Mesenchymal stem cell (in vitro differentiated cells and primary cell): Measurements from ENCODE around the gene CDC123.
"Not testable (repeated sequence)": the region's sequence is repeated elsewhere in the genome, so short reads cannot be mapped to it uniquely, and the experiment has no call there.

Source experiments
- DNase-seq: peaks from one replicate; pipeline ENCODE4 v3.0.0-alpha.2; 2013
- H2AFZ ChIP-seq: one replicate; pipeline ENCODE4 v1.6.1; 2013; ENCODE audit warnings: low read depth, mild to moderate bottlenecking, control low read depth, inconsistent platforms, low read length, moderate library complexity
- H2AK5ac ChIP-seq: 2 replicates; pipeline ENCODE4 v1.6.1; 2013; ENCODE audit warnings: low read length, moderate library complexity, mild to moderate bottlenecking, inconsistent platforms; ENCODE audit not compliant: severe bottlenecking
- H2BK120ac ChIP-seq: one replicate; pipeline ENCODE4 v1.6.1; 2013; ENCODE audit warnings: low read depth, mild to moderate bottlenecking, inconsistent platforms, low read length, moderate library complexity
- H2BK12ac ChIP-seq, 2 experiments: one replicate each; pipeline ENCODE4 v1.6.1; 2013; ENCODE audit warnings: inconsistent platforms in 2 of 2, low read length in 2 of 2, mild to moderate bottlenecking in 2 of 2, moderate library complexity in 2 of 2, control low read depth in 1 of 2
- H2BK15ac ChIP-seq: one replicate; pipeline ENCODE4 v1.6.1; 2013; ENCODE audit warnings: mild to moderate bottlenecking, low read depth, inconsistent platforms; ENCODE audit not compliant: poor library complexity, severe bottlenecking
- H2BK5ac ChIP-seq: 2 replicates; pipeline ENCODE4 v1.6.1; 2013; ENCODE audit warnings: low read depth, mild to moderate bottlenecking, low read length, control low read depth, inconsistent platforms; ENCODE audit not compliant: poor library complexity, severe bottlenecking
- H3K14ac ChIP-seq, 2 experiments: one replicate each; pipeline ENCODE4 v1.6.1; 2013; ENCODE audit warnings: inconsistent platforms in 2 of 2, low read length in 2 of 2, control low read depth in 1 of 2, mild to moderate bottlenecking in 1 of 2, moderate library complexity in 1 of 2
- H3K18ac ChIP-seq, 2 experiments: one replicate each; pipeline ENCODE4 v1.6.1; 2013; ENCODE audit warnings: inconsistent platforms in 2 of 2, low read length in 2 of 2, control low read depth in 1 of 2, low read depth in 1 of 2, mild to moderate bottlenecking in 1 of 2
- H3K23ac ChIP-seq, 2 experiments: one replicate each; pipeline ENCODE4 v1.6.1; 2013; ENCODE audit warnings: inconsistent platforms in 2 of 2, low read length in 2 of 2, mild to moderate bottlenecking in 2 of 2, moderate library complexity in 2 of 2, control low read depth in 1 of 2
- H3K27ac ChIP-seq: 2 replicates; pipeline ENCODE4 v1.5.1; 2013; ENCODE audit warnings: mild to moderate bottlenecking, moderate library complexity, low read length, control low read depth, inconsistent platforms; ENCODE audit not compliant: poor library complexity, severe bottlenecking
- H3K27me3 ChIP-seq, 2 experiments: 2 replicates each; pipeline versions ENCODE4 v1.6.1 to v1.7.0; 2013; ENCODE audit warnings: low read length in 2 of 2, mild to moderate bottlenecking in 2 of 2, moderate library complexity in 2 of 2, control low read depth in 1 of 2, inconsistent platforms in 1 of 2; ENCODE audit not compliant: control insufficient read depth in 1 of 2, insufficient read depth in 1 of 2
- H3K36me3 ChIP-seq, 2 experiments: 2 replicates each; pipeline versions ENCODE4 v1.6.1 to v1.7.0; 2013; ENCODE audit warnings: low read length in 2 of 2, control low read depth in 1 of 2, inconsistent platforms in 1 of 2, low read depth in 1 of 2, mild to moderate bottlenecking in 1 of 2; ENCODE audit not compliant: insufficient read depth in 2 of 2, control insufficient read depth in 1 of 2
- H3K4ac ChIP-seq, 2 experiments: one replicate each; pipeline ENCODE4 v1.6.1; 2013; ENCODE audit warnings: inconsistent platforms in 2 of 2, low read length in 2 of 2, mild to moderate bottlenecking in 2 of 2, moderate library complexity in 2 of 2, control low read depth in 1 of 2, low read depth in 1 of 2
- H3K4me1 ChIP-seq: 2 replicates; pipeline ENCODE4 v1.6.1; 2013; ENCODE audit warnings: low read depth, low read length, control low read depth; ENCODE audit not compliant: control insufficient read depth, insufficient read depth
- H3K4me2 ChIP-seq: 2 replicates; pipeline ENCODE4 v1.6.1; 2013; ENCODE audit warnings: low read length, mild to moderate bottlenecking, inconsistent platforms; ENCODE audit not compliant: poor library complexity, severe bottlenecking
- H3K4me3 ChIP-seq, 2 experiments: 2 replicates each; pipeline versions ENCODE4 v1.5.1 to v1.7.0; 2013; ENCODE audit warnings: low read length in 2 of 2, mild to moderate bottlenecking in 2 of 2, control low read depth in 1 of 2, low read depth in 1 of 2; ENCODE audit not compliant: insufficient read depth in 1 of 2
- H3K79me1 ChIP-seq: replicated peaks from 2 replicates; pipeline ENCODE4 v1.6.1; 2013; ENCODE audit warnings: mild to moderate bottlenecking, control low read depth, low read length, inconsistent platforms; ENCODE audit not compliant: poor library complexity, severe bottlenecking
- H3K9ac ChIP-seq: 2 replicates; pipeline ENCODE4 v1.7.0; 2013; ENCODE audit warnings: mild to moderate bottlenecking, low read length, moderate library complexity
- H3K9me3 ChIP-seq: 2 replicates; pipeline ENCODE4 v1.7.0; 2013; ENCODE audit warnings: mild to moderate bottlenecking, low read length; ENCODE audit not compliant: control insufficient read depth
- H4K8ac ChIP-seq: one replicate; pipeline ENCODE4 v1.6.1; 2013; ENCODE audit warnings: inconsistent platforms, mild to moderate bottlenecking, low read length, moderate library complexity
- H4K91ac ChIP-seq: one replicate; pipeline ENCODE4 v1.6.1; 2013; ENCODE audit warnings: mild to moderate bottlenecking, low read length, inconsistent platforms
- WGBS: methylation state at CpG from one replicate; pipeline ENCODE4 v1.1.7; 2013; ENCODE audit warnings: mixed read lengths; 5-methylcytosine and 5-hydroxymethylcytosine counted together

Gene CDC123

GRCh38 chr10:12164085-12164484 is 31.9 kb upstream of the CDC123 start:
- no peak overlapping the region for H3K4me2 ChIP-seq
- H2BK120ac ChIP-seq, result no peak overlapping the region
- H3K4me3 ChIP-seq, result no peak overlapping the region
- peak overlapping the region; percentile 57 for H4K8ac ChIP-seq
- H3K18ac ChIP-seq, result no peak overlapping the region
- H3K4me1 ChIP-seq, result no peaks in the 10 kb centered on the region
- no peak overlapping the region for H3K23ac ChIP-seq
- no peak overlapping the region for H3K27ac ChIP-seq
- H2BK15ac ChIP-seq, result no peak overlapping the region
- H3K9me3 ChIP-seq, result no peaks in the 10 kb centered on the region
- H3K36me3 ChIP-seq, result peaks cover 38 to 90% of the 10 kb centered on the region in 2 experiments
- peak overlapping the region; percentile 34 for H4K91ac ChIP-seq
- peaks cover 6% of the 10 kb centered on the region for H3K79me1 ChIP-seq
- H3K27me3 ChIP-seq, result no peaks in the 10 kb centered on the region
- H3K4ac ChIP-seq, result no peak overlapping the region
- 94% methylated on average over 12 of the region's 12 CpGs for WGBS
- no peak overlapping the region for H3K9ac ChIP-seq
- H3K14ac ChIP-seq, result peak overlapping the region in 1 of 2 experiments; percentile 31
- H2BK12ac ChIP-seq, result no peak overlapping the region
- H2AK5ac ChIP-seq, result no peak overlapping the region
- DNase-seq, result no peak
- H2AFZ ChIP-seq, result no peak overlapping the region
- no peak overlapping the region for H2BK5ac ChIP-seq

GRCh38 chr10:12165036-12165435 is 31.0 kb upstream of the CDC123 start:
- peaks cover 8% of the 10 kb centered on the region for H3K79me1 ChIP-seq
- H4K91ac ChIP-seq, result no peak overlapping the region
- H2AK5ac ChIP-seq, result no peak overlapping the region
- no peak overlapping the region for H3K23ac ChIP-seq
- no peak overlapping the region for H2BK12ac ChIP-seq
- H3K27ac ChIP-seq, result no peak overlapping the region
- no peaks in the 10 kb centered on the region for H3K4me1 ChIP-seq
- H3K4ac ChIP-seq, result no peak overlapping the region
- no peak overlapping the region for H3K4me2 ChIP-seq
- no peak overlapping the region for H4K8ac ChIP-seq
- no peaks in the 10 kb centered on the region for H3K9me3 ChIP-seq
- no peak overlapping the region for H2BK5ac ChIP-seq
- no peak overlapping the region for H3K14ac ChIP-seq
- H3K9ac ChIP-seq, result no peak overlapping the region
- 92% methylated on average over 2 of the region's 3 CpGs for WGBS
- H2AFZ ChIP-seq, result no peak overlapping the region
- no peak for DNase-seq
- H3K36me3 ChIP-seq, result peaks cover 42 to 90% of the 10 kb centered on the region in 2 experiments
- no peak overlapping the region for H2BK15ac ChIP-seq
- H3K4me3 ChIP-seq, result no peak overlapping the region
- H3K18ac ChIP-seq, result no peak overlapping the region
- H3K27me3 ChIP-seq, result no peaks in the 10 kb centered on the region
- no peak overlapping the region for H2BK120ac ChIP-seq

- Histone ChIP-seq H3K9ac (no peak overlapping the region), H2BK120ac (no peak overlapping the region), H2AFZ (no peak overlapping the region), H2BK5ac (no peak overlapping the region), H2BK15ac (no peak overlapping the region), H3K4me2 (no peak overlapping the region), H3K18ac (no peak overlapping the region), H2AK5ac (no peak overlapping the region), H3K27me3 (no peaks in the 10 kb centered on the region), H3K4me3 (no peak overlapping the region), H3K36me3 (peaks cover 42 to 94% of the 10 kb centered on the region in 2 experiments), H3K9me3 (no peaks in the 10 kb centered on the region), H4K8ac (no peak overlapping the region), H2BK12ac (no peak overlapping the region), H3K79me1 (peaks cover 12% of the 10 kb centered on the region), H3K23ac (no peak overlapping the region), H3K14ac (no peak overlapping the region), H4K91ac (no peak overlapping the region), H3K4ac (no peak overlapping the region), H3K4me1 (no peaks in the 10 kb centered on the region), H3K27ac (no peak overlapping the region)
- DNase-seq, result no peak
- whole genome bisulfite sequencing, result 92% methylated on average over 6 of the region's 6 CpGs
Observed at GRCh38 chr10:12165999-12166775, 29.8 kb upstream of the CDC123 start.

- H3K9me3 ChIP-seq, H2BK15ac ChIP-seq, H3K9ac ChIP-seq, H3K27ac ChIP-seq, H3K23ac ChIP-seq, H3K4me3 ChIP-seq, H2BK5ac ChIP-seq, H2AK5ac ChIP-seq, H4K91ac ChIP-seq, H3K4me1 ChIP-seq, DNase-seq, H3K14ac ChIP-seq, H4K8ac ChIP-seq, H3K4ac ChIP-seq, H2AFZ ChIP-seq, H3K27me3 ChIP-seq, H2BK120ac ChIP-seq, H2BK12ac ChIP-seq, H3K4me2 ChIP-seq, H3K18ac ChIP-seq: not testable (repeated sequence)
- H3K36me3 ChIP-seq, result peaks cover 56 to 80% of the 10 kb centered on the region in 2 experiments
- WGBS, result 98% methylated on average over 5 of the region's 6 CpGs
- peaks cover 13% of the 10 kb centered on the region for H3K79me1 ChIP-seq
Observed at GRCh38 chr10:12171512-12171911, 24.5 kb upstream of the CDC123 start.
